NT2/D1 (cell line): Measurements from ENCODE around the gene PCDH8.

Experiments
- SUZ12 ChIP-seq: IDR thresholded peaks from 2 replicates; pipeline ENCODE4 v1.6.1; 2011; ENCODE audit not compliant: insufficient read length, insufficient read depth; ENCODE audit errors: extremely low read depth
- YY1 ChIP-seq: IDR thresholded peaks from 2 replicates; pipeline ENCODE4 v1.6.1; 2011; ENCODE audit not compliant: insufficient read length, insufficient read depth

DNA sequence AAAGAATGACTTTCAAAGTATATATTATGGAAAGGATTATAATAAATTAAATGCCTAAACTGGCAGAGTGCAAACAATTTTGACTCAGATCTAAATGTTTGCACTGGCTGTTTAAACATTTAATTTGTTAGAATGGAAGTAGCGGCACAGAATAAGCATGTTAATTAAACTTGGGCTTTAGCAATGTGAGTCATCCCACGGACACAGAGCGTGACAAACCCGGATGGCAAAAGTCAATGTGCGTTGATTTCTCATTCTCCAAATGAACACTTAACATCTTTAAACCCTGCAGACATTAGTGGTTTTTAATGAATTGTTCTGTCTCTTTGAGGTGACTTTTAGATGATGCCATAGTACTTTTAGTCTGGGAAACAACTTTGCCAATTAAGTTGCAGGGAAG lies 38.4 kb downstream of the PCDH8 start:
- no peak for TF ChIP-seq YY1
- TF ChIP-seq SUZ12: no peak
